Hepatocyte (in vitro differentiated cells): ENCODE data around the gene COX19.

Source experiments
- EZH2 ChIP-seq: fragments of 200-600 bp; sonication (generic); IDR thresholded peaks from 2 replicates; pipeline ENCODE4 v1.6.1; 2016; ENCODE audit warnings: antibody characterized with exemption, mild to moderate bottlenecking, borderline replicate concordance
- EZH2phosphoT487 ChIP-seq: fragments of 200-600 bp; sonication (generic); IDR thresholded peaks from one replicate; pipeline ENCODE4 v1.6.1; 2018; ENCODE audit warnings: antibody characterized with exemption, mild to moderate bottlenecking, low read depth, moderate library complexity; ENCODE audit not compliant: unreplicated experiment, severe bottlenecking
- TF ChIP-seq, protein P1 (sequence below): fragments of 200-600 bp; sonication (generic); IDR thresholded peaks from 2 replicates; pipeline ENCODE4 v1.5.1; 2016; ENCODE audit warnings: antibody characterized with exemption, mild to moderate bottlenecking; ENCODE audit not compliant: poor library complexity

- TF ChIP-seq EZH2phosphoT487: no peak
- TF ChIP-seq, protein P1, sequence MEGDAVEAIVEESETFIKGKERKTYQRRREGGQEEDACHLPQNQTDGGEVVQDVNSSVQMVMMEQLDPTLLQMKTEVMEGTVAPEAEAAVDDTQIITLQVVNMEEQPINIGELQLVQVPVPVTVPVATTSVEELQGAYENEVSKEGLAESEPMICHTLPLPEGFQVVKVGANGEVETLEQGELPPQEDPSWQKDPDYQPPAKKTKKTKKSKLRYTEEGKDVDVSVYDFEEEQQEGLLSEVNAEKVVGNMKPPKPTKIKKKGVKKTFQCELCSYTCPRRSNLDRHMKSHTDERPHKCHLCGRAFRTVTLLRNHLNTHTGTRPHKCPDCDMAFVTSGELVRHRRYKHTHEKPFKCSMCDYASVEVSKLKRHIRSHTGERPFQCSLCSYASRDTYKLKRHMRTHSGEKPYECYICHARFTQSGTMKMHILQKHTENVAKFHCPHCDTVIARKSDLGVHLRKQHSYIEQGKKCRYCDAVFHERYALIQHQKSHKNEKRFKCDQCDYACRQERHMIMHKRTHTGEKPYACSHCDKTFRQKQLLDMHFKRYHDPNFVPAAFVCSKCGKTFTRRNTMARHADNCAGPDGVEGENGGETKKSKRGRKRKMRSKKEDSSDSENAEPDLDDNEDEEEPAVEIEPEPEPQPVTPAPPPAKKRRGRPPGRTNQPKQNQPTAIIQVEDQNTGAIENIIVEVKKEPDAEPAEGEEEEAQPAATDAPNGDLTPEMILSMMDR: no peak
- no peak for TF ChIP-seq EZH2
These were observed 36.1 kb upstream of the COX19 start for GRCh38 chr7:1011297-1012003.
